Activated T-helper 1 cell treated with anti-CD3 and anti-CD28 coated beads, Interleukin-12 subunit alpha, Interleukin-12 subunit beta, Interleukin-2, Interleukin-4 antibody, amounts not matched to agents 30 ng/mL and 10 ng/mL and 1 ng/mL, durations not matched to agents 14 hours and 24 hours and 36 hours (primary cell): ENCODE measurements around the gene DMD. TPM values are rescaled to one million over a fixed set of nuclear protein-coding genes. Genes with fewer than 3 reads are reported as not detected.

ENCODE experiments used
- DNase-seq: peaks from one replicate; pipeline ENCODE4 v3.0.0; 2021; ENCODE audit warnings: low spot score
- H3K27ac Mint-ChIP-seq: one replicate; pipeline ENCODE4 v1.8.0; 2021; ENCODE audit warnings: mild to moderate bottlenecking, mixed read lengths
- H3K27me3 Mint-ChIP-seq: one replicate; pipeline ENCODE4 v1.8.0; 2022; ENCODE audit warnings: mild to moderate bottlenecking, moderate library complexity, mixed read lengths; ENCODE audit not compliant: insufficient read depth
- H3K36me3 Mint-ChIP-seq: one replicate; pipeline ENCODE4 v1.8.0; 2021; ENCODE audit warnings: low read depth, mixed read lengths
- H3K4me1 Mint-ChIP-seq: one replicate; pipeline ENCODE4 v1.8.0; 2021; ENCODE audit warnings: low read depth, mixed read lengths
- H3K4me3 Mint-ChIP-seq: one replicate; pipeline ENCODE4 v1.8.0; 2021; ENCODE audit warnings: mild to moderate bottlenecking, moderate library complexity, mixed read lengths
- H3K9me3 Mint-ChIP-seq: one replicate; pipeline ENCODE4 v1.8.0; 2021; ENCODE audit warnings: mixed read lengths
- intact Hi-C: fragments of 100-400 bp; cut with micrococcal nuclease; formaldehyde crosslinking; loops from one replicate; pipeline ENCODE4 v1.15.1; 2024
- total RNA-seq: library from RNA; stranded (reverse); gene quantifications from 2 replicates; pipeline ENCODE4 v1.2.3, GENCODE V29; 2022

DMD gene
- total RNA-seq, 1 donor from 2014 or later: 12.8 TPM

- no peaks in the 10 kb centered on the region for H3K9me3 Mint-ChIP-seq
- H3K4me1 Mint-ChIP-seq: no peaks in the 10 kb centered on the region
Measured at GRCh38 chrX:31320740-31321139, 1890.6 kb downstream of the DMD start.

GRCh38 chrX:31319586-31319985, 1891.8 kb downstream of the DMD start:
- DNase-seq: no peak
- intact Hi-C loops: no loop called here
- no peaks in the 10 kb centered on the region for H3K36me3 Mint-ChIP-seq

More at GRCh38 chrX:31320740-31321139, 1890.6 kb downstream of the DMD start:
- Mint-ChIP-seq H3K4me3 (no peak overlapping the region), H3K36me3 (no peaks in the 10 kb centered on the region), H3K27me3 (no peaks in the 10 kb centered on the region), H3K27ac (no peak overlapping the region)
- intact Hi-C loops: no loop called here
- DNase-seq: no peak

GRCh38 chrX:31318866-31319265, 1892.5 kb downstream of the DMD start:
- H3K27me3 Mint-ChIP-seq: no peaks in the 10 kb centered on the region
- no peaks in the 10 kb centered on the region for H3K4me1 Mint-ChIP-seq
- no peak for DNase-seq
- no peak overlapping the region for H3K27ac Mint-ChIP-seq
- no peaks in the 10 kb centered on the region for H3K9me3 Mint-ChIP-seq
- no peak overlapping the region for H3K4me3 Mint-ChIP-seq
- intact Hi-C loops: no loop called here
- H3K36me3 Mint-ChIP-seq: no peaks in the 10 kb centered on the region

More at GRCh38 chrX:31319586-31319985, 1891.8 kb downstream of the DMD start:
- no peaks in the 10 kb centered on the region for H3K27me3 Mint-ChIP-seq
- H3K4me3 Mint-ChIP-seq: no peak overlapping the region
- no peaks in the 10 kb centered on the region for H3K9me3 Mint-ChIP-seq
- H3K27ac Mint-ChIP-seq: no peak overlapping the region
- H3K4me1 Mint-ChIP-seq: no peaks in the 10 kb centered on the region

GRCh38 chrX:31316340-31316991, 1894.9 kb downstream of the DMD start:
- Mint-ChIP-seq H3K4me3 (no peak overlapping the region), H3K9me3 (peaks cover 3% of the 10 kb centered on the region), H3K27ac (no peak overlapping the region), H3K4me1 (no peaks in the 10 kb centered on the region), H3K27me3 (no peaks in the 10 kb centered on the region), H3K36me3 (no peaks in the 10 kb centered on the region)
- intact Hi-C loops: no loop called here
- DNase-seq: no peak

- intact Hi-C loops: no loop called here
- no peak overlapping the region for H3K4me3 Mint-ChIP-seq
- no peaks in the 10 kb centered on the region for H3K36me3 Mint-ChIP-seq
Measured at GRCh38 chrX:31314921-31315320, 1896.4 kb downstream of the DMD start.

GRCh38 chrX:31307952-31308351, 1903.4 kb downstream of the DMD start:
- H3K36me3 Mint-ChIP-seq: no peaks in the 10 kb centered on the region
- H3K27ac Mint-ChIP-seq: no peak overlapping the region
- H3K27me3 Mint-ChIP-seq: no peaks in the 10 kb centered on the region
- H3K9me3 Mint-ChIP-seq: peaks cover 3% of the 10 kb centered on the region
- intact Hi-C loops: no loop called here
- no peak for DNase-seq
- H3K4me3 Mint-ChIP-seq: no peak overlapping the region
- H3K4me1 Mint-ChIP-seq: no peaks in the 10 kb centered on the region

More at GRCh38 chrX:31314921-31315320, 1896.4 kb downstream of the DMD start:
- DNase-seq: no peak
- Mint-ChIP-seq H3K27me3 (no peaks in the 10 kb centered on the region), H3K9me3 (peaks cover 3% of the 10 kb centered on the region), H3K4me1 (no peaks in the 10 kb centered on the region), H3K27ac (no peak overlapping the region)

GRCh38 chrX:31302573-31303075, 1908.7 kb downstream of the DMD start:
- intact Hi-C loops: no loop called here
- H3K36me3 Mint-ChIP-seq: no peaks in the 10 kb centered on the region
- DNase-seq: no peak
- H3K27ac Mint-ChIP-seq: no peak overlapping the region
- H3K4me1 Mint-ChIP-seq: no peaks in the 10 kb centered on the region
- H3K9me3 Mint-ChIP-seq: no peaks in the 10 kb centered on the region
- H3K27me3 Mint-ChIP-seq: no peaks in the 10 kb centered on the region
- no peak overlapping the region for H3K4me3 Mint-ChIP-seq

- H3K4me1 Mint-ChIP-seq: no peaks in the 10 kb centered on the region
- no peak for DNase-seq
- H3K27me3 Mint-ChIP-seq: peaks cover 2% of the 10 kb centered on the region
- no peaks in the 10 kb centered on the region for H3K36me3 Mint-ChIP-seq
- H3K4me3 Mint-ChIP-seq: no peak overlapping the region
- no peak overlapping the region for H3K27ac Mint-ChIP-seq
- no peaks in the 10 kb centered on the region for H3K9me3 Mint-ChIP-seq
- intact Hi-C loops: no loop called here
Measured at GRCh38 chrX:31301941-31302340, 1909.4 kb downstream of the DMD start.

GRCh38 chrX:31301203-31301602, 1910.1 kb downstream of the DMD start:
- no peaks in the 10 kb centered on the region for H3K36me3 Mint-ChIP-seq
- H3K27ac Mint-ChIP-seq: no peak overlapping the region
- peaks cover 2% of the 10 kb centered on the region for H3K27me3 Mint-ChIP-seq
- intact Hi-C loops: no loop called here
- no peak for DNase-seq
- H3K4me3 Mint-ChIP-seq: no peak overlapping the region
- no peaks in the 10 kb centered on the region for H3K9me3 Mint-ChIP-seq
- H3K4me1 Mint-ChIP-seq: no peaks in the 10 kb centered on the region

- no peaks in the 10 kb centered on the region for H3K36me3 Mint-ChIP-seq
- no peak overlapping the region for H3K4me3 Mint-ChIP-seq
- no peak overlapping the region for H3K27ac Mint-ChIP-seq
- intact Hi-C loops: no loop called here
- DNase-seq: no peak
- H3K4me1 Mint-ChIP-seq: no peaks in the 10 kb centered on the region
- no peaks in the 10 kb centered on the region for H3K9me3 Mint-ChIP-seq
- peaks cover 2% of the 10 kb centered on the region for H3K27me3 Mint-ChIP-seq
Measured at GRCh38 chrX:31298916-31299315, 1912.4 kb downstream of the DMD start.

- peaks cover 2% of the 10 kb centered on the region for H3K27me3 Mint-ChIP-seq
- H3K27ac Mint-ChIP-seq: no peak overlapping the region
- no peaks in the 10 kb centered on the region for H3K36me3 Mint-ChIP-seq
- DNase-seq: no peak
- H3K9me3 Mint-ChIP-seq: no peaks in the 10 kb centered on the region
- no peak overlapping the region for H3K4me3 Mint-ChIP-seq
- H3K4me1 Mint-ChIP-seq: no peaks in the 10 kb centered on the region
- intact Hi-C loops: no loop called here
Measured at GRCh38 chrX:31297881-31298280, 1913.5 kb downstream of the DMD start.

GRCh38 chrX:31294475-31294874, 1916.9 kb downstream of the DMD start:
- no peak for DNase-seq
- H3K9me3 Mint-ChIP-seq: no peaks in the 10 kb centered on the region
- H3K27me3 Mint-ChIP-seq: peaks cover 2% of the 10 kb centered on the region
- no peaks in the 10 kb centered on the region for H3K4me1 Mint-ChIP-seq
- H3K36me3 Mint-ChIP-seq: no peaks in the 10 kb centered on the region
- H3K27ac Mint-ChIP-seq: no peak overlapping the region
- intact Hi-C loops: no loop called here
- no peak overlapping the region for H3K4me3 Mint-ChIP-seq

- no peaks in the 10 kb centered on the region for H3K4me1 Mint-ChIP-seq
- intact Hi-C loops: loop anchor here (1.0 kb wide), 2 partner anchors 254 to 322 kb away; no protein-coding TSS in a partner anchor
- no peaks in the 10 kb centered on the region for H3K36me3 Mint-ChIP-seq
- H3K27me3 Mint-ChIP-seq: peaks cover 2% of the 10 kb centered on the region
- H3K4me3 Mint-ChIP-seq: no peak overlapping the region
- H3K27ac Mint-ChIP-seq: no peak overlapping the region
- DNase-seq: no peak
- no peaks in the 10 kb centered on the region for H3K9me3 Mint-ChIP-seq
Measured at GRCh38 chrX:31293409-31293808, 1917.9 kb downstream of the DMD start.

GRCh38 chrX:31291131-31291530, 1920.2 kb downstream of the DMD start:
- intact Hi-C loops: no loop called here
- Mint-ChIP-seq H3K9me3 (no peaks in the 10 kb centered on the region), H3K4me1 (no peaks in the 10 kb centered on the region)

More at GRCh38 chrX:31291131-31291530, 1920.2 kb downstream of the DMD start:
- H3K36me3 Mint-ChIP-seq: no peaks in the 10 kb centered on the region
- H3K27ac Mint-ChIP-seq: no peak overlapping the region
- H3K4me3 Mint-ChIP-seq: no peak overlapping the region
- H3K27me3 Mint-ChIP-seq: peaks cover 4% of the 10 kb centered on the region
- no peak for DNase-seq
